OCI-LY7 (cell line): ENCODE data around the gene SNX7. TPM values are rescaled to one million over a fixed set of nuclear protein-coding genes. Genes with fewer than 3 reads are reported as not detected.

ENCODE experiments used
- BruUV-seq: library from RNA; stranded (reverse); fragments of 400-500 nt; replicated peaks from 2 replicates; lab custom pipeline; 2021; lab: Mats Ljungman, UMichigan
- CTCF ChIA-PET: fragments of 300-600 bp; sonication (Branson Sonifier 250); formaldehyde crosslinking; loops from one replicate; lab custom pipeline; 2022; ENCODE audit warnings: antibody characterized with exemption; ENCODE audit not compliant: unreplicated experiment; lab: Charles Lee
- POLR2A ChIA-PET: fragments of 300-600 bp; sonication (Branson Sonifier 250); formaldehyde crosslinking; loops from one replicate; lab custom pipeline; 2022; ENCODE audit warnings: antibody characterized with exemption; lab: Charles Lee
- DNase-seq: peaks from one replicate; pipeline ENCODE4 v3.0.0-alpha.2; 2015; ENCODE audit warnings: low spot score
- H2AFZ ChIP-seq: fragments of 200-600 bp; sonication (generic), shearing (Covaris generic); 2 replicates; pipeline ENCODE4 v1.6.1; 2014; ENCODE audit warnings: mild to moderate bottlenecking, antibody characterized with exemption, low read length, moderate library complexity
- H3K27ac ChIP-seq: fragments of 200-600 bp; sonication (generic); 2 replicates; pipeline ENCODE4 v1.5.1; 2014; ENCODE audit warnings: mixed run types, low read depth, mild to moderate bottlenecking, moderate library complexity, low read length, inconsistent platforms; ENCODE audit not compliant: poor library complexity, severe bottlenecking
- H3K36me3 ChIP-seq: fragments of 200-600 bp; sonication (generic); 2 replicates; pipeline ENCODE4 v1.6.1; 2014; ENCODE audit warnings: mild to moderate bottlenecking, antibody characterized with exemption, low read length, moderate library complexity, mixed read lengths; ENCODE audit not compliant: insufficient read depth
- H3K4me1 ChIP-seq: fragments of 200-600 bp; sonication (generic); 2 replicates; pipeline ENCODE4 v1.5.1; 2014; ENCODE audit warnings: mild to moderate bottlenecking, low read length; ENCODE audit not compliant: insufficient read depth, poor library complexity, severe bottlenecking
- H3K4me2 ChIP-seq: fragments of 200-600 bp; sonication (generic); 2 replicates; pipeline ENCODE4 v1.6.1; 2014; ENCODE audit warnings: mild to moderate bottlenecking, low read length
- H3K4me3 ChIP-seq: fragments of 200-600 bp; sonication (generic); 2 replicates; pipeline ENCODE4 v1.5.1; 2014; ENCODE audit warnings: mild to moderate bottlenecking, low read depth, low read length; ENCODE audit not compliant: poor library complexity, severe bottlenecking
- H3K79me2 ChIP-seq: fragments of 200-600 bp; sonication (generic); 2 replicates; pipeline ENCODE4 v1.6.1; 2016; ENCODE audit warnings: low read depth, mild to moderate bottlenecking, low read length, moderate library complexity, mixed read lengths; ENCODE audit not compliant: insufficient read depth
- H3K9me2 ChIP-seq: fragments of 200-600 bp; sonication (generic); 2 replicates; pipeline ENCODE4 v1.6.1; 2016; ENCODE audit warnings: mild to moderate bottlenecking, low read length, mixed read lengths; ENCODE audit not compliant: insufficient read depth
- H3K9me3 ChIP-seq: fragments of 200-600 bp; sonication (generic); 2 replicates; pipeline ENCODE4 v1.6.1; 2014; ENCODE audit warnings: mild to moderate bottlenecking, mixed run types, low read length, mixed read lengths
- H4K20me1 ChIP-seq: fragments of 200-600 bp; sonication (generic); 2 replicates; pipeline ENCODE4 v1.6.1; 2014; ENCODE audit warnings: mild to moderate bottlenecking, antibody characterized with exemption, low read length, moderate library complexity, mixed read lengths; ENCODE audit not compliant: insufficient read depth
- EZH2phosphoT487 ChIP-seq: fragments of 200-600 bp; sonication (generic); IDR thresholded peaks from 2 replicates; pipeline ENCODE4 v1.6.1; 2018; ENCODE audit warnings: low read depth, borderline replicate concordance, mild to moderate bottlenecking, mixed run types, antibody characterized with exemption, low read length, moderate library complexity, mixed read lengths
- intact Hi-C: fragments of 100-400 bp; cut with micrococcal nuclease; formaldehyde crosslinking; loops from one replicate; pipeline ENCODE4 v1.10.0; 2022; ENCODE audit not compliant: unreplicated experiment
- total RNA-seq, 2 experiments: library from RNA; depleted of rRNA in 1 of 2; stranded (reverse); fragments of >200 nt in 1 of 2; shearing (Covaris generic) in 1 of 2; gene quantifications; 2 replicates each; pipeline ENCODE4 v1.2.3, GENCODE V29; 2014 to 2022
- TF ChIP-seq, protein P1 (sequence below): fragments of 200-600 bp; sonication (generic); conservative IDR thresholded peaks from 2 replicates; pipeline ENCODE4 v1.5.1; 2014; ENCODE audit warnings: mild to moderate bottlenecking, antibody characterized with exemption, low read length, moderate library complexity, mixed read lengths

SNX7 gene
- total RNA-seq, 2 experiments from 2014 or later = not detected

DNA sequence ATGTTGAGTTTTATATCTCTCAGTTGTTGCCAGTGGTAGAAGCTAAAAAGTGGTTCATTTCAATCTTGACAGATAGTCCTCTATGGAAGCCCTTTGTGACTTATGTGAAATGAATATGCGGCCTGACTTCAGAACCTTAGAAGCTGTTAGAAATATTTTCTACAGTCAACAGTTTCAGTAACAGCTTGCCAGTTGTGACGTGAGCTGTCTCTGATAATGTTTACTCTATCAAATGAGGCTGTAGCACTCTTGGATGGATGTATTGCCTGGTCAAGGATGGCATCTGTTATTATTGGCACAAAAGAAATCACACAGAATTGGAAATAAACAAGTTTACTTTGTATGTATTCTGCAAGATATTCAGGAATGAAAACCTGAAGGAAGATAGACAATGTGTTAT lies 31.9 kb downstream of the SNX7 start:
- Histone ChIP-seq H3K4me3 (no peak overlapping the region), H3K9me3 (no peaks in the 10 kb centered on the region), H3K27ac (no peak overlapping the region), H3K9me2 (no peaks in the 10 kb centered on the region), H4K20me1 (no peaks in the 10 kb centered on the region), H3K36me3 (no peaks in the 10 kb centered on the region), H3K4me2 (no peak overlapping the region), H3K79me2 (no peaks in the 10 kb centered on the region), H2AFZ (no peak overlapping the region), H3K4me1 (no peaks in the 10 kb centered on the region)
- no TSS peak for BruUV-seq
- CTCF ChIA-PET = no interaction called here
- DNase-seq = no peak
- POLR2A ChIA-PET = no interaction called here
- no peak for TF ChIP-seq EZH2phosphoT487
- TF ChIP-seq, protein P1, sequence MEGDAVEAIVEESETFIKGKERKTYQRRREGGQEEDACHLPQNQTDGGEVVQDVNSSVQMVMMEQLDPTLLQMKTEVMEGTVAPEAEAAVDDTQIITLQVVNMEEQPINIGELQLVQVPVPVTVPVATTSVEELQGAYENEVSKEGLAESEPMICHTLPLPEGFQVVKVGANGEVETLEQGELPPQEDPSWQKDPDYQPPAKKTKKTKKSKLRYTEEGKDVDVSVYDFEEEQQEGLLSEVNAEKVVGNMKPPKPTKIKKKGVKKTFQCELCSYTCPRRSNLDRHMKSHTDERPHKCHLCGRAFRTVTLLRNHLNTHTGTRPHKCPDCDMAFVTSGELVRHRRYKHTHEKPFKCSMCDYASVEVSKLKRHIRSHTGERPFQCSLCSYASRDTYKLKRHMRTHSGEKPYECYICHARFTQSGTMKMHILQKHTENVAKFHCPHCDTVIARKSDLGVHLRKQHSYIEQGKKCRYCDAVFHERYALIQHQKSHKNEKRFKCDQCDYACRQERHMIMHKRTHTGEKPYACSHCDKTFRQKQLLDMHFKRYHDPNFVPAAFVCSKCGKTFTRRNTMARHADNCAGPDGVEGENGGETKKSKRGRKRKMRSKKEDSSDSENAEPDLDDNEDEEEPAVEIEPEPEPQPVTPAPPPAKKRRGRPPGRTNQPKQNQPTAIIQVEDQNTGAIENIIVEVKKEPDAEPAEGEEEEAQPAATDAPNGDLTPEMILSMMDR = no peak
- intact Hi-C loops = no loop called here

DNA sequence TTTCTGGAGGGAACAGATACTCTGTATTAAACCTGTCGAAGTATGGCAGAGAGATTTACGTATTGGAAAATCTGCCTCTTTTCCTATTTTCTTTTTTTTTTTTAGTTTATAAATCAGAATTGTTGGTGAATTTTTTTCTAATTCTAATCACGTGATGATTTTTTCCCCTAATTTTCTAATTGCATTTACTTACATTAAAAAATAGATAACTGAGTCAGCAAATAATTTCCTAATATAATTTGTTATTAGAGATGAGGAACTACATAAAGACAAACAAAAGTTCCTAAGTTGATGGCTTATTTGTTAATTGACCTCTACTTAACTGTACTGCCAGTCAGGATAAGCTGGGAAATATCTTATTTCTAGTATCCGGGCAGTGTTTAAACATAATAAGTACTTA lies 34.6 kb downstream of the SNX7 start:
- ChIA-PET CTCF (no interaction called here), POLR2A (no interaction called here)
- Histone ChIP-seq H3K9me2 (no peaks in the 10 kb centered on the region), H3K36me3 (no peaks in the 10 kb centered on the region), H4K20me1 (no peaks in the 10 kb centered on the region), H3K79me2 (no peaks in the 10 kb centered on the region), H3K27ac (no peak overlapping the region), H3K4me2 (no peak overlapping the region), H3K4me1 (no peaks in the 10 kb centered on the region), H2AFZ (no peak overlapping the region), H3K9me3 (no peaks in the 10 kb centered on the region), H3K4me3 (no peak overlapping the region)
- DNase-seq = no peak
- BruUV-seq = no TSS peak
- intact Hi-C loops = no loop called here
- TF ChIP-seq, protein P1 = no peak
- TF ChIP-seq EZH2phosphoT487 = no peak

DNA sequence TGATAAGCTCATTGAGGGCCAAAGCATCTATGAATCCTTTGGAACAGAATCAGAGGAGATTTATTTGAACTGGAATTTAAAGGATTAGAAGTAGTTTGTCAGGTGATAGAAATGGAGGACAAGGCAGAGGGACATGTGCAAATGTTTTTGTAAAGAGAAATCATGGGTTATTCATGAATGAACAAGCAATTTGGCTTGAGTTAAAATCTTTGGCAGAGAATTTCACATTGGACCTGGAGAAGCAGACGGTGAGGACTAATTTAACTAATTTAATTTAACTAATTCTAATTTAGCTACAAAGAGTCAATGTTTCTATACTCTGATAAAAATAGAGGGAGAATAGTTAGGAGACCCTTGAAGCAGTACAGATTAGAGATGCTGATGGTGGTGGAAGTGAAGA lies 36.3 kb downstream of the SNX7 start:
- intact Hi-C loops = no loop called here
- Histone ChIP-seq H3K4me1 (no peaks in the 10 kb centered on the region), H3K4me3 (no peak overlapping the region), H3K9me2 (no peaks in the 10 kb centered on the region), H3K27ac (no peak overlapping the region), H4K20me1 (no peaks in the 10 kb centered on the region), H3K79me2 (no peaks in the 10 kb centered on the region), H3K4me2 (no peak overlapping the region), H3K9me3 (no peaks in the 10 kb centered on the region), H3K36me3 (no peaks in the 10 kb centered on the region), H2AFZ (no peak overlapping the region)
- no peak for TF ChIP-seq EZH2phosphoT487
- TF ChIP-seq, protein P1 = no peak
- no peak for DNase-seq
- no TSS peak for BruUV-seq
- ChIA-PET CTCF (no interaction called here), POLR2A (interaction anchor here (0.6 kb wide), 1 partner anchor 380 kb away, joined by 5 read pairs; no protein-coding TSS in a partner anchor)
